Loucy (cell line): ENCODE results near the gene TINAG.

Source experiments
- H2AFZ ChIP-seq: fragments of 200-600 bp; sonication (generic); 2 replicates; pipeline ENCODE4 v1.6.0; 2016; ENCODE audit warnings: antibody characterized with exemption, mild to moderate bottlenecking, low read length, moderate library complexity
- H3F3A ChIP-seq: fragments of 200-600 bp; 2 replicates; pipeline ENCODE4 v1.6.0; 2016; ENCODE audit warnings: antibody characterized with exemption, low read depth, mild to moderate bottlenecking
- H3K27me3 ChIP-seq: fragments of 200-600 bp; sonication (generic); 2 replicates; pipeline ENCODE4 v1.6.1; 2014; ENCODE audit warnings: low read length, mild to moderate bottlenecking; ENCODE audit not compliant: insufficient read depth, poor library complexity, severe bottlenecking
- H3K36me3 ChIP-seq: fragments of 200-600 bp; sonication (generic); 2 replicates; pipeline ENCODE4 v1.6.1; 2016; ENCODE audit warnings: low read length; ENCODE audit not compliant: insufficient read depth
- H3K4me1 ChIP-seq: fragments of 200-600 bp; sonication (generic); 2 replicates; pipeline ENCODE4 v1.5.1; 2014; ENCODE audit warnings: low read length, mild to moderate bottlenecking; ENCODE audit not compliant: insufficient read depth, poor library complexity, severe bottlenecking
- H3K4me2 ChIP-seq: fragments of 200-600 bp; sonication (generic); 2 replicates; pipeline ENCODE4 v1.6.0; 2014; ENCODE audit warnings: antibody characterized with exemption, low read length, low read depth, mild to moderate bottlenecking; ENCODE audit not compliant: poor library complexity, severe bottlenecking
- H3K4me3 ChIP-seq: fragments of 200-600 bp; sonication (generic); 2 replicates; pipeline ENCODE4 v1.5.1; 2014; ENCODE audit warnings: low read length, mild to moderate bottlenecking, mixed read lengths; ENCODE audit not compliant: poor library complexity, severe bottlenecking
- H3K79me2 ChIP-seq: fragments of 200-600 bp; sonication (generic); 2 replicates; pipeline ENCODE4 v1.6.1; 2014; ENCODE audit warnings: low read length; ENCODE audit not compliant: insufficient read depth
- H3K9ac ChIP-seq: fragments of 200-600 bp; sonication (generic); 2 replicates; pipeline ENCODE4 v1.6.0; 2014; ENCODE audit warnings: mild to moderate bottlenecking, low read depth, low read length, moderate library complexity; ENCODE audit not compliant: poor library complexity, severe bottlenecking
- H3K9me2 ChIP-seq: fragments of 200-600 bp; sonication (generic); replicated peaks from 2 replicates; pipeline ENCODE4 v1.6.1; 2016; ENCODE audit warnings: low read depth, low read length, mixed read lengths
- H3K9me3 ChIP-seq: fragments of 200-600 bp; sonication (generic); 2 replicates; pipeline ENCODE4 v1.6.1; 2014; ENCODE audit warnings: mild to moderate bottlenecking, antibody characterized with exemption, low read length, low read depth; ENCODE audit not compliant: insufficient read depth
- H4K20me1 ChIP-seq: fragments of 200-600 bp; sonication (generic); 2 replicates; pipeline ENCODE4 v1.6.0; 2014; ENCODE audit warnings: antibody characterized with exemption, low read length, mild to moderate bottlenecking; ENCODE audit not compliant: insufficient read depth, poor library complexity, severe bottlenecking
- CTCF ChIP-seq: fragments of 200-600 bp; sonication (generic); conservative IDR thresholded peaks from 2 replicates; pipeline ENCODE4 v1.5.1; 2014; ENCODE audit warnings: mild to moderate bottlenecking, antibody characterized with exemption, low read length
- EZH2phosphoT487 ChIP-seq: fragments of 200-600 bp; IDR thresholded peaks from 2 replicates; pipeline ENCODE4 v1.6.1; 2018; ENCODE audit warnings: antibody characterized with exemption, mild to moderate bottlenecking, moderate library complexity, borderline replicate concordance

Gene TINAG

GRCh38 chr6:54426995-54427394 lies 118.8 kb downstream of the TINAG start:
- Histone ChIP-seq H3K27me3 (no peaks in the 10 kb centered on the region), H3F3A (no peaks in the 10 kb centered on the region), H3K9ac (no peak overlapping the region), H4K20me1 (no peaks in the 10 kb centered on the region), H3K36me3 (no peaks in the 10 kb centered on the region), H3K79me2 (no peaks in the 10 kb centered on the region), H3K4me2 (no peak overlapping the region), H3K4me3 (no peak overlapping the region), H2AFZ (no peak overlapping the region), H3K9me3 (no peaks in the 10 kb centered on the region), H3K4me1 (no peaks in the 10 kb centered on the region), H3K9me2 (no peaks in the 10 kb centered on the region)
- TF ChIP-seq EZH2phosphoT487, result no peak
- no peak for TF ChIP-seq CTCF

- Histone ChIP-seq H3K36me3 (no peaks in the 10 kb centered on the region), H3K9me2 (no peaks in the 10 kb centered on the region), H3K4me3 (no peak overlapping the region), H3K9ac (no peak overlapping the region), H3K9me3 (no peaks in the 10 kb centered on the region), H3K4me2 (no peak overlapping the region), H3K27me3 (no peaks in the 10 kb centered on the region), H2AFZ (no peak overlapping the region), H3F3A (no peaks in the 10 kb centered on the region), H4K20me1 (no peaks in the 10 kb centered on the region), H3K4me1 (no peaks in the 10 kb centered on the region), H3K79me2 (no peaks in the 10 kb centered on the region)
- TF ChIP-seq CTCF (no peak), EZH2phosphoT487 (no peak)
Measured at GRCh38 chr6:54427396-54427937, 119.2 kb downstream of the TINAG start.

- no peaks in the 10 kb centered on the region for H3K9me3 ChIP-seq
- H3K4me3 ChIP-seq, result no peak overlapping the region
- H3K9ac ChIP-seq, result no peak overlapping the region
- H3K27me3 ChIP-seq, result no peaks in the 10 kb centered on the region
- H3K4me1 ChIP-seq, result no peaks in the 10 kb centered on the region
- no peaks in the 10 kb centered on the region for H3K36me3 ChIP-seq
- H3K9me2 ChIP-seq, result no peaks in the 10 kb centered on the region
- H2AFZ ChIP-seq, result no peak overlapping the region
- TF ChIP-seq EZH2phosphoT487, result no peak
- no peaks in the 10 kb centered on the region for H3F3A ChIP-seq
- H3K4me2 ChIP-seq, result no peak overlapping the region
- H3K79me2 ChIP-seq, result no peaks in the 10 kb centered on the region
- H4K20me1 ChIP-seq, result no peaks in the 10 kb centered on the region
Measured at GRCh38 chr6:54428431-54428830, 120.2 kb downstream of the TINAG start.

GRCh38 chr6:54431466-54431865 lies 123.2 kb downstream of the TINAG start:
- no peaks in the 10 kb centered on the region for H3K27me3 ChIP-seq
- no peak overlapping the region for H3K9ac ChIP-seq
- H3K4me1 ChIP-seq, result no peaks in the 10 kb centered on the region
- TF ChIP-seq CTCF, result no peak
- TF ChIP-seq EZH2phosphoT487, result no peak
- no peak overlapping the region for H3K4me3 ChIP-seq
- H3K36me3 ChIP-seq, result no peaks in the 10 kb centered on the region
- H2AFZ ChIP-seq, result no peak overlapping the region
- H3K4me2 ChIP-seq, result no peak overlapping the region
- H3F3A ChIP-seq, result no peaks in the 10 kb centered on the region
- H3K79me2 ChIP-seq, result no peaks in the 10 kb centered on the region
- H4K20me1 ChIP-seq, result no peaks in the 10 kb centered on the region
- H3K9me2 ChIP-seq, result no peaks in the 10 kb centered on the region
- no peaks in the 10 kb centered on the region for H3K9me3 ChIP-seq
